ENCODE measurements around the gene RETREG3.

Gene RETREG3

GRCh38 chr17:42530952-42531454 lies 78.2 kb downstream of the RETREG3 start:
- no peak for DNase-seq (ENCODE audit: low spot score)
